Subcutaneous abdominal adipose tissue (tissue), 5 donors: ENCODE results near the gene TINAGL1.

Source experiments
- H3K27ac ChIP-seq: one replicate; pipeline ENCODE4 v1.7.0; 2013; ENCODE audit warnings: low read depth, mild to moderate bottlenecking, inconsistent platforms, low read length, moderate library complexity
- H3K27me3 ChIP-seq, 5 donors: one replicate each; pipeline ENCODE4 v1.7.0; 2013; ENCODE audit warnings: low read length in 5 of 5, inconsistent platforms in 1 of 5; ENCODE audit not compliant: control insufficient read depth in 5 of 5, insufficient read depth in 4 of 5
- H3K36me3 ChIP-seq, 5 donors: one replicate each; pipeline ENCODE4 v1.7.0; 2013; ENCODE audit warnings: low read length in 5 of 5; ENCODE audit not compliant: control insufficient read depth in 5 of 5, insufficient read depth in 5 of 5
- H3K4me1 ChIP-seq, 5 donors: one replicate each; pipeline ENCODE4 v1.7.0; 2013; ENCODE audit warnings: low read length in 5 of 5, mild to moderate bottlenecking in 3 of 5, moderate library complexity in 1 of 5; ENCODE audit not compliant: control insufficient read depth in 5 of 5, insufficient read depth in 5 of 5
- H3K4me3 ChIP-seq, 5 donors: one replicate each; pipeline ENCODE4 v1.7.0; 2013; ENCODE audit warnings: low read length in 5 of 5, low read depth in 1 of 5
- H3K9ac ChIP-seq, 5 donors: one replicate each; pipeline ENCODE4 v1.7.0; 2013; ENCODE audit warnings: low read length in 5 of 5, mild to moderate bottlenecking in 4 of 5, moderate library complexity in 3 of 5
- H3K9me3 ChIP-seq, 5 donors: one replicate each; pipeline ENCODE4 v1.7.0; 2013; ENCODE audit warnings: low read length in 5 of 5; ENCODE audit not compliant: control insufficient read depth in 5 of 5
- donor health status: healthy.
- donor health status: healthy.
- donor health status: healthy.
- donor health status: healthy.
- donor health status: healthy.

TINAGL1 gene

DNA sequence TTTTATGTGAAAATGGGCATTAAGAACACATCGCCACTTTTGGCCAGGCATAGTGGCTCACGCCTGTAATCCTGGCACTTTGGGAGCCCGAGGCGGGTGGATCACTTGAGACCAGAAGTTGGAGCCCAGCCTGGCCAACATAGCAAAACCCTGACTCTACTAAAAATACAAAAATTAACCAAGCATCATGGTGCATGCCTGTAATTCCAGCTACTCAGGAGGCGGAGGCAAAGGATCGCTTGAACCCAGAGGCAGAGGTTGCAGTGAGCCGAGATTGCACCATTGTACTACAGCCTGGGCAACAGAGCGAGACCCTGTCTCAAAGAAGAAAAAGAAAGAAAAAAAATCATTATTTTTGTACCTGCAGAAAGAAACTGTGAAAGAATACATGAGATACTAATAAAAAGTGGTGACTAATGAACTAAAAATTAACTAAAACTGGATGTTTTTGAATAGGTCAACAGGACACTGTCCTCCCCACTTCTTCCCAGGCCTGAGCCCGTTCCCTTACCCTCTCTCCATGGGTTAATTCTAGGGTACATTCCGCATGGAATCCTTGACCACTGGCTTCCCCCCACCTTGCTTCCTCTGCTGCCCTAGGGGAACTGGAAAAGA lies 8.3 kb upstream of the TINAGL1 start:
- Histone ChIP-seq H3K4me3 (no peak overlapping the region), H3K27ac (no peak overlapping the region), H3K36me3 (no peaks in the 10 kb centered on the region), H3K9me3 (no peaks in the 10 kb centered on the region), H3K9ac (no peak overlapping the region), H3K4me1 (peaks cover 6 to 36% (median 31%) of the 10 kb centered on the region in 5 donors), H3K27me3 (no peaks in the 10 kb centered on the region)

DNA sequence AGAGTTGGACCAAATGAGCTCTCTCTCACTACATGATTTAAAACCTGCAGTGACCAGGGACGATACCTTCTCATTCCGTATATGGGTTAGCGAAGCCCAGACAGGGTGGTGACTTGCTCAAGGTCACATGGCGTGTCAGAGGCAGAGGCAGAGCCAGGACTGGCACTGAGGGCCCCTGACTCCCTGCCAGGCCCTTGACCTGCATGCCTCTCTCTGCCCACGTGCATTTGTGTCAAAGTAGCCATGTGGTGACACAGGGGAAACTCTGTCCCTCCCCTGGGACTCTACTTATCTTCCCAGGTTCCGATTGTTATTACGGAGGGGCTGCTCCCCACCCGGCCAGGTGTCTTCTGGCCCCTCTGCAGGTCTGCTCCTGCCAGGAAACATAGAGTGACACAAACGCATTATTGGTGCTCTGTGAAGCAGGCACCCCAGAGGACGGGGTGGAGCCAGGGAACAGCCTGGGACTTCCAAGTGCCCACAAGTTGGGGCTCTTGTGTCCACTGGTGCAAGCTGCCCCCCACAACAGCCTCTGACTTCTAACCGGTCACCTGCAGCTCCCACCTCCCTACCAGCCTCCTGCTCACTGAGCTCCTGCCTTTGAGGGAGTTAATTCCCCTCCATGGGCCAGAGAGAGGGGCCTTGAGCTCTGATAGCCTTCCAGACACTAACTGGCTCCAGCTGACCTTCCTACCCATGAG lies 7.3 kb upstream of the TINAGL1 start:
- H3K9ac ChIP-seq, result no peak overlapping the region
- no peaks in the 10 kb centered on the region for H3K27me3 ChIP-seq
- no peak overlapping the region for H3K4me3 ChIP-seq
- no peaks in the 10 kb centered on the region for H3K36me3 ChIP-seq
- no peaks in the 10 kb centered on the region for H3K9me3 ChIP-seq
- peaks cover 6 to 40% (median 40%) of the 10 kb centered on the region in 5 donors for H3K4me1 ChIP-seq
- H3K27ac ChIP-seq, result peak overlapping the region; percentile 4

DNA sequence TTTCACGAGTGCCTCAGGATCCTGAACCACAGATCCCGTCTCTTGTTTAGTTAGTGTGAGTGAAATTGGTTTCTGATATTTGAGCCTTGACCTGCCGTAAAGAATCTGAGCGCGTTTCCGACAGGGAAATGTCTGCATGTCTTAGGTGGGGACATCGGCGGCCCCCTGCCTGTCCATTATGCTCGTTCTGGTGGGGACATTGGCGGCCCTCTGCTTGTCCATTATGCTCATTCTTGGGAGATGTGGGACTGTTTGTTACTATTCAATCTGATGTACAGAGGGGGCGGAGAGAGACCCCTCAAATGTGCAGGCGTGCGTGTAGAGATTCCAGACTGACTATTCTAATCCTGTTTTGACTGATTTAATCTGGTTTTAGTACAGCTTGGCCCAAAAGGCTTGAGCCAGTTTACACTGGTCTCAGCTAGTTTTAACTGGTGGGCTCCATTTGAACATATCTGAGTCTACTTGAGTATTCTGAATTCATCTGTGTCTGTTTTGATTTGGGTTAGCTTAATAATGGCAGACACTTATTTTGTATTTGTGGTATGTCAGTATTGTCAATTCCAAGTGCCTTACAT lies 6.6 kb upstream of the TINAGL1 start:
- Histone ChIP-seq H3K4me3 (no peak overlapping the region), H3K9ac (no peak overlapping the region), H3K27me3 (no peaks in the 10 kb centered on the region), H3K36me3 (no peaks in the 10 kb centered on the region), H3K27ac (peak overlapping the region; percentile 4), H3K9me3 (no peaks in the 10 kb centered on the region), H3K4me1 (peaks cover 6 to 40% (median 36%) of the 10 kb centered on the region in 5 donors)

DNA sequence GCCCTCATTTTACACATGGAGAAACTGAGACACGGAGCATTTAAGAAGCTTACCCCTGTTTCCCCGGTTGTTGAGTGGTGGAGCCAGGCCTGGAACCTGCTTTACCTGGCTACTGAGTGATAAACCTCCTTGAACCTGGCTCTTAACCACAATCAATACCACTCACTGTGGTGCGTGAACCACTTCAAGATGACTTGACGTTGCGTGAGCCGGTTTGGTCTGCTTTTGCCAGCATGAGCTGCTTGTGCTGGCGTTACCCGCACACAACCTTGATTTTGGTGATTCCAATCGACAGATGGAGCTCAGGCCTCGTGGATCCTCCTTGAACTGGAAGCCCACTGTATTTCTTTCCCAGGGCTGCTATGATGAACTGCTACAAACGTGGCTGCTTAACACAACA lies 6.1 kb upstream of the TINAGL1 start:
- Histone ChIP-seq H3K4me3 (no peak overlapping the region), H3K36me3 (no peaks in the 10 kb centered on the region), H3K4me1 (peaks cover 6 to 43% (median 36%) of the 10 kb centered on the region in 5 donors), H3K9ac (no peak overlapping the region), H3K27me3 (no peaks in the 10 kb centered on the region), H3K27ac (no peak overlapping the region), H3K9me3 (no peaks in the 10 kb centered on the region)

DNA sequence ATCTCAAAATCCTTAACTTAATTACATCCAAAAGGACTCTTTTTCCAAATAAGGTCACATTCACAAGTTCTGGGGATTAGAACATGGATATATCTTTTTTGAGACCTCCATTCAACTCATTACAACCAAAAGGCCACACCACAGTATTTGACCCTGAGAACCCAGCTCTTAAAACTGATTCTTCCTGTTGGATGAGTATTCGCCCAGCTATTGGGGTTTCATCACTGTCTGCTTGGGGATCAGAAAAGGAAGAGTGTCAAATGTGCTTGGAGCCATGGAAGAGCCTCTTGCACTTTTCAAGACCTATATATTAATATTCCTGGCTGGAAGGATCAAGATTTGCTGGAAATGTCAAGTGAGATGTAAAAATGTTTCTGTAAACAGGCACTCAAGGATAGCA lies 5.4 kb upstream of the TINAGL1 start:
- no peaks in the 10 kb centered on the region for H3K27me3 ChIP-seq
- no peak overlapping the region for H3K27ac ChIP-seq
- no peaks in the 10 kb centered on the region for H3K9me3 ChIP-seq
- no peaks in the 10 kb centered on the region for H3K36me3 ChIP-seq
- peaks cover 6 to 50% (median 42%) of the 10 kb centered on the region in 5 donors for H3K4me1 ChIP-seq
- H3K4me3 ChIP-seq, result no peak overlapping the region
- H3K9ac ChIP-seq, result no peak overlapping the region

DNA sequence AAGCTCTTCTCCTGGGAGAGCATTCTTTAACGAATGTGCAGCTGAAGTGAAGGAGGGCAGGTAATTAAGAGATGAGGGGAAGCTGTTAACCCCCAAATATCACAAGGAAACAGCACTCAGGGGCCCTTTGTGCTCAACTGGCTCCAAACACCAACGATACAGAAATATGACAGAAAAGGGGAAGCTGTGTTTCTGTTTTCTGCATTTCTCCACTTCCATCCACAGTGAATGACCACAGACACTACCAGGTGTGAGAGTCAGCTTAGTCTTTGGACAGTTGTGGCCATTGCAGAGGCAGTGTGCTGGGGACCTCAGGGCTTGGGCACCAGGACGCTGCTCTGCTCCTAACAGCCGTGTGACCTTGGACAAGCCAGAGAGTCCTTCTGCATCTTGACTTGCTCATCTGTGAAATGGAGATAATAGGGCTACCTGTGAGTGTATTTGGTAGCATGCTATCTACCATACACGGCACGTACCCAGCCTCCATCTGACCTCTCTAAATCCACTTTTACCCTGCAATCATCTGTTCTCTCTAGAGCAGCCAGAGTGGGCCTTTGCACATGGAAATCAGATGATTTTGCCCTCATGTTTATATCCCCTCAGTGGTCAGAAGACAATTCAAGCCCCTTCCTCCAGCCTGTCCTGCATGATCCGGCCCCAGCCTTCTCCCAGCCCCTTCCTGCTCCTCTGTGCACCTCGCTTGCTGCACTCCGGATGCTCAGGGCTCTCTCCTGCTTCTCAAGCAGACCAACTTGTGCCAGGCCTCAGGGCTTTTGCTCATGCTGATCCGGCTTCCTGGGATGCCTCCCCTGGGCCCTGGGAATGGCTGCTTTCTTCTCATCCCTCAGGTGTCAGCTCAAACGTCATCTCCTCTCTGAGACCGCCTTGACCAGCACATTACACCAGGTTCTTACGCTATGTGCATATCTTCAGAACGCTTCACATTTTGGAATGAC lies 4.7 kb upstream of the TINAGL1 start:
- no peaks in the 10 kb centered on the region for H3K9me3 ChIP-seq
- no peaks in the 10 kb centered on the region for H3K36me3 ChIP-seq
- no peak overlapping the region for H3K27ac ChIP-seq
- peaks cover 6 to 57% (median 49%) of the 10 kb centered on the region in 5 donors for H3K4me1 ChIP-seq
- H3K27me3 ChIP-seq, result peaks cover 0 to under 1% (median 0%) of the 10 kb centered on the region in 5 donors
- H3K4me3 ChIP-seq, result no peak overlapping the region
- no peak overlapping the region for H3K9ac ChIP-seq

DNA sequence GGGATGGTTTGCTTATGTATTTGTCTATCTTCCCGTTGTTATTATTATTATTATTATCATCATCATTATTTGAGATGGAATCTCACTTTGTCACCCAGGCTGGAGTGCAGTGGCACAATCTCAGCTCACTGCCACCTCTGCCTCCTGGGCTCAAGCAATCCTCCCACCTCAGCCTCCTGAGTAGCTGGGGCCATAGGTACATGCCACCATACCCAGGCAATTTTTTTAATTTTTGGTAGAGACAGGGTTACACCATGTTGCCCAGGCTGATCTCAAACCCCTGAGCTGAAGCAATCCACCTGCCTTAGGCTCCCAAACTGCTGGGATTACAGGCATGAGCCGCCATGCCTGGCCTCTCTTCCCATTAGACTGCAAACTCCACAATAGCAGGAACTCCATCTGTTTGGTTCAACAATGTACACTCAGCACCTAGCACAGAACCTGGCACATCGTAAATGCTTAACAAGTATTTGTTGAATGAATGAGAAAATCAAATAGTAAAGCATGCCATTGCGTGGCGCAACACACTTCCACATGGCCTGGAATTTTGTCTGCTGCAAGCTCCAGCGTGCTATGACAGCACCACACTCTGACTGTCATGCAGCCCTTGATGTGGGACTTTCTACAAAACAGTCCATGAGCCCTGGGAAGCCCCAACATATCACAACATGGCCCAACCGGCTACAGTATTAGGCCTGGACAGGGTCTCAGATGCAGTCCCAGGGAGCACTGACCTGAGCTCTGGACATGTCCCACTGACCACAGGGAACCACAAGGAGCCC lies 3.8 kb upstream of the TINAGL1 start:
- peak overlapping the region in 3 of 5 donors; percentile 16 to 41 (median 41) for H3K9ac ChIP-seq
- peaks cover 6 to 66% (median 58%) of the 10 kb centered on the region in 5 donors for H3K4me1 ChIP-seq
- H3K27me3 ChIP-seq, result peaks cover 0 to 4% (median 0%) of the 10 kb centered on the region in 5 donors
- no peaks in the 10 kb centered on the region for H3K9me3 ChIP-seq
- peak overlapping the region; percentile 85 for H3K27ac ChIP-seq
- H3K4me3 ChIP-seq, result no peak overlapping the region
- H3K36me3 ChIP-seq, result no peaks in the 10 kb centered on the region

DNA sequence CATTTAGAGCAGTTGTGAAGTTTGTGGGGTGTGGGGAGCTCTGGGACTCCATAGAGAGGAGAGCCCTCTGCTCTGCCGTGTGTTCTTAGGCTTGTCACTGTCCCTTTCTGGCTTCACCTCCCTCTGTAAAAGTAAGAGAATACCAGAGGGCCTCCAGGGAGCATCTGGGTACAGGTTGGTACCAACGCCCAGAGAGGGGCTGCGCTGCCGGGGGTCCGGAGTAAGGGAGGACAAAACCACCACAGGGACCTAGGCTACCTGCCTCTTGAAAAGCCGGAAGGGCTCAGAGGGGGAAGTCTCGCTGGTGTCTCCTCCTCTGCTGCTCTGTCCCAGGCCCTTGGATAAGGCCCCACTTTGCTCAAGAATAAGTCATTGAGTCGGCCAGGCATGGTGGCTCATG lies 3.1 kb upstream of the TINAGL1 start:
- Histone ChIP-seq H3K27me3 (peaks cover 0 to 4% (median 0%) of the 10 kb centered on the region in 5 donors), H3K4me3 (no peak overlapping the region), H3K4me1 (peaks cover 6 to 69% (median 61%) of the 10 kb centered on the region in 5 donors), H3K9me3 (no peaks in the 10 kb centered on the region), H3K9ac (peak overlapping the region in 3 of 5 donors; percentile 16 to 41 (median 41)), H3K27ac (peak overlapping the region; percentile 85), H3K36me3 (no peaks in the 10 kb centered on the region)

DNA sequence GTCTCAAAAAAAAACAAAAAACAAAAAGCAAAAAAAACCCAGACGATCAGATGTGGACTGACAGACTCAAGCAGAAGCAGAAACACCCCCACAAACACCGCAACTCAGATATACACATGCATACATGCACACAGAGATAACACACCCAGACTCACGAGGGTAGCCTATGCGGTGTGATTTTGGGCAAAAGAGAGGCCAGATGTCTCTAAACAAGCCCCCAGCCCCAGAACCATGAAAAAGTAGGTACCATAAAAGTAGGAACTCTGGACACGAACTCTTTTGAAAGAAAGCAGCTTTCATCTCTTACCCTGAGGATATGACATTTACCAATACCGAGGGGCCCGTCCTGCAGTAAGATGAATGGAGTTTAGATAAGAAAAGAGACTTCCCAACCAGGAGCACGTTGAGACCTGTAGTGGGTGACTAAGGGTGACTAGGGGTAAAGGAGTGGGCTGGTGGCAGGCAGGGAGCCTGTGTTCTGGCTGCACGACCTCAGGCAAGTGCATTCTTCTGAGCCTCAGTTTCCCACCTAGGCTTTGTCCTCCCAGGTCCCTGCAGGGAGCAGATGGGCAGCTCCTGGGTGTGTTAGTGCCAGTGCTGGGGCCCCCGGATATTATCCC lies 1.5 kb upstream of the TINAGL1 start:
- no peak overlapping the region for H3K9ac ChIP-seq
- H3K27ac ChIP-seq, result peak overlapping the region; percentile 86
- peaks cover 0 to 4% (median 0%) of the 10 kb centered on the region in 5 donors for H3K27me3 ChIP-seq

More for the DNA sequence above, 1.5 kb upstream of the TINAGL1 start:
- Histone ChIP-seq H3K9me3 (no peaks in the 10 kb centered on the region), H3K4me3 (peak overlapping the region in 1 of 5 donors; percentile 98), H3K36me3 (peaks cover 0 to 5% (median 0%) of the 10 kb centered on the region in 5 donors), H3K4me1 (peaks cover 2 to 66% (median 63%) of the 10 kb centered on the region in 5 donors)
